Measurements from ENCODE around the gene MICAL2. TPM values are rescaled to one million over a fixed set of nuclear protein-coding genes. Genes with fewer than 3 reads are reported as not detected.

Gene MICAL2
- total and polyA plus RNA-seq, 2 of the 13 experiments (the other 11 are each of a cell fraction or from before 2014, with no cell fraction given) = 0.78 to 1.1 TPM

DNA sequence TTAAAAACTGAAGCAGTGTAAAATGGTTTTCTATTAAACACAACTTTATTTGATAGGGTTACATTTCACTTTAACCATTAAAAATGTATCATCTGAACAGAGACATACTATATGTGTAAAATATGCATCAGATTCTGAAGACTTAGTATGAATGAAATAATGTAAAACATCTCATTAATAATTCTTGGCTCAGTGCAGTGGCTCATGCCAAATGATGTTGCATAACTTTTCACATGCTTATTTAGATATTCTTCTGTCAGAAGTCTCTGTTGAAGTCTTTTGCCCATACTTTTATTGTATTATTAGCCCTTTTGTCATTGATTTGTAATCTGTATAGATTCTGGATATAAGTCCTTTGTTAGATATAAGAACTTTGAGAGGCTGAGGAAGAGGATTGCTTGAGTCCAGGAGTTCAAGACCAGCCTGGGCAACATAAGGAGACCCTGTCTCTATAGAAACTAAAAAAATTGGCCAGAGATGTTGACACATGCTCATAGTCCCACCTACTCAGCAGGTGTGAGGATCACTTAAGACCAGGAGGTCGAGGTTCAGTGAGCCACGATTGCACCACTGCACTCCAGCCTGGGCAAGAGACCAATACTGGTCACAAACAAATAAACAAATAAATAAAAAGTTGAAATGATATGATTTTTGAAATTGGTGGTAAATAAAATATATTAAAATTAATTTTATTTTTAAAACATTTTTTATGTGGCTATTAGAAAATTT is 193.2 kb downstream of the MICAL2 start:
- in situ Hi-C loops (cut with HindIII; ENCODE audit: extremely low pct_ligation_motif_present, low pct_unique_long_range_greater_than_20kb) = loop anchor here (25.0 kb wide), 1 partner anchor 884 kb away; no protein-coding TSS in a partner anchor
- no peak for FAIRE-seq

More for the DNA sequence above, 193.2 kb downstream of the MICAL2 start:
- BruUV-seq (replicated peaks) = no TSS peak
- no peak overlapping the region for H3K4me3 ChIP-seq (replicated peaks in 1 of 3; ENCODE audit: insufficient read depth in 1 of 3, low read depth in 2 of 3, low read length in 3 of 3)
- TF ChIP-seq ZIK1 (CRISPR knock-in tag; IDR thresholded peaks at IDR 0.05; ENCODE audit: borderline replicate concordance, low read depth) (no peak), JDP2 (CRISPR knock-in tag; IDR thresholded peaks at IDR 0.05; ENCODE audit: borderline replicate concordance) (no peak), HBP1 (CRISPR knock-in tag; IDR thresholded peaks at IDR 0.05; ENCODE audit: low read depth) (no peak), REPIN1 (CRISPR knock-in tag; IDR thresholded peaks at IDR 0.05; ENCODE audit: borderline replicate concordance, low read depth) (no peak), RORA (CRISPR knock-in tag; IDR thresholded peaks at IDR 0.05) (no peak), GATAD1 (CRISPR knock-in tag; IDR thresholded peaks at IDR 0.05) (no peak), NR2F6 (IDR thresholded peaks at IDR 0.05) (no peak), NR2F6 (CRISPR knock-in tag; IDR thresholded peaks at IDR 0.05) (no peak), SMAD3 (CRISPR knock-in tag; IDR thresholded peaks at IDR 0.05) (no peak), NAIF1 (CRISPR knock-in tag; IDR thresholded peaks at IDR 0.05; ENCODE audit: borderline replicate concordance) (no peak), ZNF256 (CRISPR knock-in tag; conservative IDR thresholded peaks at IDR 0.05) (no peak)
- peaks cover 6% of the 10 kb centered on the region; the same call in 1 of the 2 replicates for H3K9me3 ChIP-seq (ENCODE audit: low read length)
- no peaks in the 10 kb centered on the region for H3K36me3 ChIP-seq (replicated peaks in 1 of 2; ENCODE audit: control insufficient read depth in 1 of 2, insufficient read depth in 2 of 2, low read length in 2 of 2)
- WGBS (ENCODE audit: low lambda C conversion rate) = 2% methylated on average over 2 of the region's 2 CpGs
- DNase-seq (ENCODE audit: low spot score) (no peak), ATAC-seq (no peak)
- no peaks in the 10 kb centered on the region for H3K27me3 ChIP-seq (ENCODE audit: control insufficient read depth in 1 of 2, insufficient read depth in 2 of 2, low read length in 2 of 2)
- H3K9ac ChIP-seq (ENCODE audit: insufficient read depth, low read depth, low read length) = no peak overlapping the region
- POLR2A ChIA-PET = no interaction called here
- intact Hi-C loops (cut with micrococcal nuclease; ENCODE audit: unreplicated experiment) = no loop called here
- no peaks in the 10 kb centered on the region for H3K4me1 ChIP-seq (ENCODE audit: insufficient read depth, low read length)
- no peak overlapping the region for H3K27ac ChIP-seq (ENCODE audit: extremely low read length, insufficient read depth, low read length)
- H4K20me1 ChIP-seq (ENCODE audit: insufficient read depth, low read length) = no peaks in the 10 kb centered on the region
- CTCF ChIA-PET (ENCODE audit: low intra/inter-chr PET ratio, low total read pairs) = no interaction called here
- no peak overlapping the region for H2AFZ ChIP-seq (ENCODE audit: low read length)
- no peak overlapping the region for H3K4me2 ChIP-seq (ENCODE audit: low read depth, low read length)
- no peaks in the 10 kb centered on the region for H3K79me2 ChIP-seq (ENCODE audit: insufficient read depth, low read length)
